H1 (cell line): ENCODE data around the gene ATMIN. TPM values are rescaled to one million over a fixed set of nuclear protein-coding genes. Genes with fewer than 3 reads are reported as not detected.

Experiments used
- CTCF ChIA-PET: fragments of 300-600 bp; sonication (Branson Sonifier 250); formaldehyde crosslinking; loops from one replicate; lab custom pipeline; 2021; ENCODE audit not compliant: partially characterized antibody; lab: Charles Lee
- POLR2A ChIA-PET: fragments of 300-600 bp; sonication (Branson Sonifier 250); formaldehyde crosslinking; loops from one replicate; lab custom pipeline; 2021; ENCODE audit warnings: inconsistent platforms; ENCODE audit not compliant: partially characterized antibody; lab: Charles Lee
- DNase-seq, 2 experiments: peaks; one replicate each; pipeline versions ENCODE4 v3.0.0 to v3.0.0-alpha.2; 2010 to 2022; ENCODE audit warnings: low spot score in 2 of 2, low read depth in 1 of 2, mixed read lengths in 1 of 2
- FAIRE-seq: peaks from 2 replicates; lab custom pipeline; 2011; peaks lifted over from hg19 to GRCh38; lab: Jason Lieb, UNC
- H2AFZ ChIP-seq: 2 replicates; pipeline ENCODE4 v1.8.1; 2012; ENCODE audit warnings: low read length, inconsistent platforms
- H2AK5ac ChIP-seq: 2 replicates; pipeline ENCODE4 v1.6.1; 2013; ENCODE audit warnings: low read depth, low read length
- H2BK120ac ChIP-seq: replicated peaks from 2 replicates; pipeline ENCODE3; 2013; ENCODE audit warnings: low read depth, low read length, inconsistent platforms
- H2BK12ac ChIP-seq: 2 replicates; pipeline ENCODE4 v1.6.1; 2013; ENCODE audit warnings: low read depth, low read length
- H2BK15ac ChIP-seq: 2 replicates; pipeline ENCODE4 v1.6.1; 2013; ENCODE audit warnings: low read length
- H2BK20ac ChIP-seq: 2 replicates; pipeline ENCODE4 v1.6.1; 2013; ENCODE audit warnings: low read length
- H2BK5ac ChIP-seq: 2 replicates; pipeline ENCODE4 v1.6.1; 2013; ENCODE audit warnings: low read depth, low read length
- H3K14ac ChIP-seq: 2 replicates; pipeline ENCODE4 v1.6.1; 2013; ENCODE audit warnings: inconsistent platforms; ENCODE audit not compliant: insufficient read length
- H3K18ac ChIP-seq: 2 replicates; pipeline ENCODE4 v1.6.1; 2013; ENCODE audit warnings: low read length; ENCODE audit errors: extremely low read depth
- H3K23ac ChIP-seq: 2 replicates; pipeline ENCODE4 v1.6.1; 2013; ENCODE audit warnings: inconsistent platforms; ENCODE audit not compliant: insufficient read length
- H3K23me2 ChIP-seq: 2 replicates; pipeline ENCODE4 v1.6.1; 2013; ENCODE audit warnings: low read depth, low read length
- H3K27ac ChIP-seq: 2 replicates; pipeline ENCODE4 v1.6.1; 2011; ENCODE audit warnings: low read depth, low read length, inconsistent platforms
- H3K27me3 ChIP-seq, 4 experiments: replicated peaks in 1 of 4; 1 replicate in 1 of 4; 2 replicates in 3 of 4; pipeline versions ENCODE4 v1.6.1 to v1.8.1; 2011 to 2013; ENCODE audit warnings: low read length in 3 of 4, mild to moderate bottlenecking in 3 of 4, inconsistent platforms in 2 of 4, mixed read lengths in 2 of 4, moderate library complexity in 1 of 4; ENCODE audit not compliant: control insufficient read depth in 3 of 4, insufficient read depth in 3 of 4; ENCODE audit errors: extremely low read depth in 1 of 4
- H3K36me3 ChIP-seq, 4 experiments: 2 replicates each; pipeline versions ENCODE4 v1.6.1 to v1.8.1; 2011 to 2013; ENCODE audit warnings: mild to moderate bottlenecking in 4 of 4, low read length in 3 of 4, moderate library complexity in 2 of 4, control low read depth in 1 of 4, inconsistent platforms in 1 of 4; ENCODE audit not compliant: insufficient read depth in 4 of 4, control insufficient read depth in 2 of 4
- H3K4ac ChIP-seq: replicated peaks from 2 replicates; pipeline ENCODE3; 2013; ENCODE audit warnings: low read length, low read depth, mixed read lengths, inconsistent platforms; ENCODE audit not compliant: insufficient read length
- H3K4me1 ChIP-seq, 4 experiments: replicated peaks in 1 of 4; 1 replicate in 1 of 4; 2 replicates in 3 of 4; pipeline versions ENCODE4 v1.6.1 to v1.8.1; 2011 to 2013; ENCODE audit warnings: low read length in 3 of 4, inconsistent platforms in 2 of 4, mixed read lengths in 1 of 4; ENCODE audit not compliant: insufficient read depth in 4 of 4, control insufficient read depth in 3 of 4
- H3K4me2 ChIP-seq, 2 experiments: 2 replicates each; pipeline versions ENCODE4 v1.6.1 to v1.8.1; 2011 to 2013; ENCODE audit warnings: low read depth in 2 of 2, low read length in 2 of 2, control low read depth in 1 of 2, inconsistent platforms in 1 of 2, mild to moderate bottlenecking in 1 of 2; ENCODE audit not compliant: insufficient read depth in 1 of 2
- H3K4me3 ChIP-seq, 4 experiments: fragments of 200-600, 300-600 bp in 1 of 4; sonication (generic), shearing (Covaris generic), sonication (Bioruptor Twin) in 1 of 4; 2 replicates each; pipeline versions ENCODE4 v1.5.1 to v1.8.1; 2011 to 2016; ENCODE audit warnings: low read length in 4 of 4, low read depth in 3 of 4, control low read depth in 2 of 4, inconsistent platforms in 2 of 4, mild to moderate bottlenecking in 2 of 4, mixed read lengths in 1 of 4, moderate library complexity in 1 of 4; ENCODE audit not compliant: insufficient read depth in 2 of 4; ENCODE audit errors: extremely low read depth in 1 of 4
- H3K56ac ChIP-seq: replicated peaks from 2 replicates; pipeline ENCODE3; 2013; ENCODE audit warnings: low read depth, mild to moderate bottlenecking, mixed read lengths, low read length, inconsistent platforms; ENCODE audit not compliant: insufficient read length
- H3K79me1 ChIP-seq: 2 replicates; pipeline ENCODE4 v1.6.1; 2013; ENCODE audit warnings: low read depth, low read length, control low read depth
- H3K79me2 ChIP-seq, 2 experiments: 2 replicates each; pipeline versions ENCODE4 v1.6.1 to v1.8.1; 2012 to 2013; ENCODE audit warnings: low read length in 2 of 2, mild to moderate bottlenecking in 2 of 2, inconsistent platforms in 1 of 2; ENCODE audit not compliant: insufficient read depth in 2 of 2, control insufficient read depth in 1 of 2
- H3K9ac ChIP-seq, 4 experiments: replicated peaks in 1 of 4; 1 replicate in 1 of 4; 2 replicates in 3 of 4; pipeline versions ENCODE4 v1.6.1 to v1.8.1; 2011 to 2013; ENCODE audit warnings: low read depth in 3 of 4, low read length in 3 of 4, control low read depth in 2 of 4, mild to moderate bottlenecking in 2 of 4, moderate library complexity in 2 of 4, inconsistent platforms in 1 of 4; ENCODE audit errors: extremely low read depth in 1 of 4
- H3K9me3 ChIP-seq, 2 experiments: 2 replicates each; pipeline versions ENCODE4 v1.6.1 to v1.8.1; 2012 to 2013; ENCODE audit warnings: mild to moderate bottlenecking in 2 of 2, moderate library complexity in 2 of 2, control low read depth in 1 of 2, inconsistent platforms in 1 of 2, low read depth in 1 of 2, low read length in 1 of 2, mixed read lengths in 1 of 2; ENCODE audit not compliant: insufficient read depth in 2 of 2
- H4K20me1 ChIP-seq, 2 experiments: replicated peaks in 1 of 2; 2 replicates each; pipeline versions ENCODE3 to v1.8.1; 2011 to 2013; ENCODE audit warnings: inconsistent platforms in 2 of 2, low read length in 2 of 2, mild to moderate bottlenecking in 1 of 2; ENCODE audit not compliant: insufficient read depth in 2 of 2, control insufficient read depth in 1 of 2
- H4K5ac ChIP-seq: 2 replicates; pipeline ENCODE4 v1.6.1; 2013; ENCODE audit warnings: low read length, low read depth, mixed read lengths, inconsistent platforms; ENCODE audit not compliant: insufficient read length
- H4K8ac ChIP-seq: 2 replicates; pipeline ENCODE4 v1.8.0; 2013; ENCODE audit warnings: mild to moderate bottlenecking, moderate library complexity, low read length, inconsistent platforms; ENCODE audit not compliant: insufficient read depth; ENCODE audit errors: extremely low read depth
- H4K91ac ChIP-seq: replicated peaks from 2 replicates; pipeline ENCODE3; 2013; ENCODE audit warnings: low read length, mixed read lengths, inconsistent platforms; ENCODE audit not compliant: insufficient read length
- BACH1 ChIP-seq: IDR thresholded peaks from 2 replicates; pipeline ENCODE4 v1.6.1; 2012; ENCODE audit warnings: low read length, improper control_type of control experiment
- BRCA1 ChIP-seq: IDR thresholded peaks from 2 replicates; pipeline ENCODE4 v1.6.1; 2012; ENCODE audit warnings: low read depth, low read length, improper control_type of control experiment
- EP300 ChIP-seq, 2 experiments: IDR thresholded peaks; 1 replicate in 1 of 2; 2 replicates in 1 of 2; pipeline ENCODE4 v1.6.1; 2011 to 2012; ENCODE audit warnings: low read depth in 2 of 2, low read length in 2 of 2, mild to moderate bottlenecking in 2 of 2, borderline replicate concordance in 1 of 2, inconsistent platforms in 1 of 2, moderate library complexity in 1 of 2
- KDM1A ChIP-seq: fragments of 200-600, 300-600 bp; sonication (generic); IDR thresholded peaks from 2 replicates; pipeline ENCODE4 v1.7.1; 2016; ENCODE audit warnings: mild to moderate bottlenecking, low read length, borderline replicate concordance
- MAFK ChIP-seq: IDR thresholded peaks from 2 replicates; pipeline ENCODE4 v1.6.1; 2012; ENCODE audit warnings: low read depth, mild to moderate bottlenecking, improper control_type of control experiment, low read length
- RBBP5 ChIP-seq: IDR thresholded peaks from 2 replicates; pipeline ENCODE4 v1.7.1; 2012; ENCODE audit warnings: low read depth, mild to moderate bottlenecking, inconsistent platforms, low read length, moderate library complexity, borderline replicate concordance
- SAP30 ChIP-seq: fragments of 300-600 bp; sonication (generic); IDR thresholded peaks from 2 replicates; pipeline ENCODE4 v1.7.1; 2012; ENCODE audit warnings: low read length, moderate library complexity, mild to moderate bottlenecking, inconsistent platforms; ENCODE audit not compliant: insufficient read depth, insufficient replicate concordance
- SP2 ChIP-seq: IDR thresholded peaks from 2 replicates; pipeline ENCODE4 v1.6.1; 2012; ENCODE audit warnings: mild to moderate bottlenecking, low read length, inconsistent platforms
- SRF ChIP-seq: IDR thresholded peaks from 2 replicates; pipeline ENCODE4 v1.6.1; 2011; ENCODE audit warnings: mild to moderate bottlenecking, low read depth, low read length, moderate library complexity
- WGBS, 2 experiments: shearing (Covaris generic) in 1 of 2; methylation state at CpG; one replicate each; pipeline versions ENCODE4 v1.1.6 to v1.1.7; 2013 to 2015; ENCODE audit warnings: low lambda C conversion rate in 2 of 2, mixed read lengths in 2 of 2, inconsistent platforms in 1 of 2, low coverage in 1 of 2, missing lambda C conversion rate in 1 of 2; ENCODE audit not compliant: insufficient replicate concordance in 2 of 2, insufficient coverage in 1 of 2, insufficient read length in 1 of 2; ENCODE audit errors: extremely low coverage in 1 of 2, missing lambda C conversion rate in 1 of 2; 5-methylcytosine and 5-hydroxymethylcytosine counted together
- polyA plus RNA-seq, 7 experiments: library from polyadenylated mRNA; depleted of rRNA in 3 of 7; stranded (reverse) in 5 of 7; unstranded in 2 of 7; fragments of >200 nt in 5 of 7; fragments of 200-250 nt in 2 of 7; gene quantifications; 1 replicate in 5 of 7; 2 replicates in 1 of 7; 4 replicates in 1 of 7; pipeline versions ENCODE4 v1.2.1 to v1.2.3, GENCODE V29; 2011 to 2013; ENCODE audit warnings: missing spikeins in 2 of 7, mixed read lengths in 2 of 7
- total RNA-seq: library from RNA; stranded (reverse); fragmentation: NEBNext Ultra II Directional; extraction: Animal tissue kit (Norgen Biotek cat#: 25700); gene quantifications from 2 replicates; pipeline ENCODE4 v1.2.1, GENCODE V29; 2021

The ATMIN gene
- total and polyA plus RNA-seq, 2 of the 8 experiments (the other 6 are each of a cell fraction or from before 2014, with no cell fraction given) = 34.8 to 59.8 TPM

DNA sequence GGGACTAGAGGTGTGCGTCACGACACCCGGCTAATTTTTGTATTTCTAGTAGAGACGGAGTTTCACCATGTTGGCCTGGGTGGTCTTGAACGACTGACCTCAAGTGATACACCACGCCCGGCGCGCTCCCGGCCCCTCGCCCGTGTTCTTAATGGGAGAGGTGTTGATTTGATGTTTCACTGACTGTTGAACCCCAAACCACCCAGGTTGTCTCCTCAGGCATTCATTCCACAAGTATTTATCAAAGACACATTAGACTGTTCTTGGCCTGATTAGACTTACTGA lies 27.2 kb upstream of the ATMIN start:
- Histone ChIP-seq H2BK20ac (no peak overlapping the region), H4K8ac (peak overlapping the region; percentile 48; the same call in 1 of the 2 replicates), H3K4me2 (peak overlapping the region; percentile 61 to 93), H3K18ac (no peak overlapping the region), H3K56ac (no peak overlapping the region), H3K27me3 (no peaks in the 10 kb centered on the region), H2BK12ac (no peak overlapping the region; the same call in 1 of the 2 replicates), H3K23me2 (peaks cover 6% of the 10 kb centered on the region; the same call in 1 of the 2 replicates), H3K4ac (no peak overlapping the region), H4K5ac (no peak overlapping the region), H3K79me2 (peaks cover 19 to 68% of the 10 kb centered on the region in 2 experiments), H3K79me1 (peaks cover 4% of the 10 kb centered on the region; the same call in 1 of the 2 replicates), H3K36me3 (peaks cover 3 to 22% (median 13%) of the 10 kb centered on the region in 4 experiments; a peak in 6 of 8 replicates), H3K9ac (peak overlapping the region in 1 of 4 experiments; percentile 2; a peak in 1 of 7 replicates), H2AFZ (no peak overlapping the region), H3K4me3 (peak overlapping the region in 2 of 4 experiments; percentile 82 to 98; a peak in 3 of 8 replicates), H3K4me1 (peaks cover 0 to 9% (median 2%) of the 10 kb centered on the region in 4 experiments; a peak in 2 of 7 replicates), H4K91ac (no peak overlapping the region), H2BK120ac (no peak overlapping the region), H4K20me1 (peaks cover 2 to 12% of the 10 kb centered on the region in 2 experiments), H2AK5ac (no peak overlapping the region), H3K14ac (no peak overlapping the region), H3K23ac (no peak overlapping the region), H2BK15ac (no peak overlapping the region), H2BK5ac (no peak overlapping the region), H3K9me3 (no peaks in the 10 kb centered on the region), H3K27ac (no peak overlapping the region)
- 89% methylated on average over 12 of the region's 12 CpGs; no CpG with 5 or more reads in 1 of the 2 experiments for WGBS, 2 experiments
- FAIRE-seq (no peak), DNase-seq (no peak)
- ChIA-PET CTCF (interaction anchor here (1.5 kb wide), 1 partner anchor 26 kb away, joined by 4 read pairs; no protein-coding TSS in a partner anchor), POLR2A (interaction anchor here (1.0 to 3.1 kb wide), 3 partner anchors 27 to 76 kb away, joined by 3 to 24 read pairs (median 4); partner anchors contain the start of gene ATMIN)
- TF ChIP-seq EP300 (IDR thresholded peaks at IDR 0.05; ENCODE audit: borderline replicate concordance in 1 of 2, low read depth in 2 of 2, low read length in 2 of 2) = no peak
- no peak for TF ChIP-seq RBBP5
- TF ChIP-seq SP2 = no peak
- TF ChIP-seq SAP30 = no peak
- no peak for TF ChIP-seq MAFK
- no peak for TF ChIP-seq BRCA1
- TF ChIP-seq SRF = no peak
- TF ChIP-seq KDM1A = no peak
- no peak for TF ChIP-seq BACH1
